RPMI7951 (cell line): Measurements from ENCODE around the gene RAB40A. TPM values are rescaled to one million over a fixed set of nuclear protein-coding genes. Genes with fewer than 3 reads are reported as not detected.
"Not testable (repeated sequence)": the region's sequence is repeated elsewhere in the genome, so short reads cannot be mapped to it uniquely, and the experiment has no call there.

Experiments
- DNase-seq: peaks from one replicate; pipeline ENCODE4 v3.0.0-alpha.2; 2012; ENCODE audit warnings: low read depth
- total RNA-seq: library from RNA; depleted of rRNA; stranded (reverse); fragments of >200 nt; shearing (Covaris generic); gene quantifications from 2 replicates; pipeline ENCODE4 v1.2.3, GENCODE V29; 2014

RAB40A gene
- total RNA-seq, 1 experiment from 2014 or later: not detected

GRCh38 chrX:103523605-103524004 lies 4.3 kb upstream of the RAB40A start:
- DNase-seq: no peak

- DNase-seq: no peak
These were observed 1.1 kb upstream of the RAB40A start for GRCh38 chrX:103520386-103520785.

- no peak for DNase-seq
These were observed 718 bp downstream of the RAB40A start for GRCh38 chrX:103518571-103518970.

- no peak for DNase-seq
These were observed 2.0 kb downstream of the RAB40A start for GRCh38 chrX:103517246-103517645.

GRCh38 chrX:103513476-103514108 lies 5.7 kb downstream of the RAB40A start:
- DNase-seq: no peak

- DNase-seq: no peak
These were observed 6.2 kb downstream of the RAB40A start for GRCh38 chrX:103513067-103513466.

GRCh38 chrX:103510031-103510430 lies 9.3 kb downstream of the RAB40A start:
- DNase-seq: no peak

- DNase-seq: no peak
These were observed 15.5 kb downstream of the RAB40A start for GRCh38 chrX:103503853-103504207.

GRCh38 chrX:103503163-103503852 lies 16.0 kb downstream of the RAB40A start:
- DNase-seq: peak; percentile 3

- no peak for DNase-seq
These were observed 20.5 kb downstream of the RAB40A start for GRCh38 chrX:103498786-103499185.

- DNase-seq: no peak
These were observed 23.5 kb downstream of the RAB40A start for GRCh38 chrX:103495786-103496185.

GRCh38 chrX:103493578-103493977 lies 25.7 kb downstream of the RAB40A start:
- not testable (repeated sequence) for DNase-seq

GRCh38 chrX:103489733-103490132 lies 29.6 kb downstream of the RAB40A start:
- DNase-seq: peak; percentile 8

- DNase-seq: no peak
These were observed 30.5 kb downstream of the RAB40A start for GRCh38 chrX:103488794-103489193.

GRCh38 chrX:103488332-103488731 lies 31.0 kb downstream of the RAB40A start:
- peak; percentile 3 for DNase-seq

GRCh38 chrX:103483720-103484119 lies 35.6 kb downstream of the RAB40A start:
- no peak for DNase-seq

GRCh38 chrX:103480526-103480925 lies 38.8 kb downstream of the RAB40A start:
- DNase-seq: no peak

GRCh38 chrX:103477496-103477895 lies 41.8 kb downstream of the RAB40A start:
- DNase-seq: no peak

GRCh38 chrX:103475381-103475780 lies 43.9 kb downstream of the RAB40A start:
- DNase-seq: no peak

GRCh38 chrX:103469977-103470376 lies 49.3 kb downstream of the RAB40A start:
- DNase-seq: not testable (repeated sequence)

GRCh38 chrX:103467887-103468286 lies 51.4 kb downstream of the RAB40A start:
- DNase-seq: no peak

- DNase-seq: no peak
These were observed 52.1 kb downstream of the RAB40A start for GRCh38 chrX:103467156-103467555.

- DNase-seq: peak; percentile 57
These were observed 54.5 kb downstream of the RAB40A start for GRCh38 chrX:103464774-103465117.
